ENCODE measurements around the gene OLIG1.
A peak's percentile ranks its signal among the peaks of the same experiment; 100 is the strongest.

The OLIG1 gene

DNA sequence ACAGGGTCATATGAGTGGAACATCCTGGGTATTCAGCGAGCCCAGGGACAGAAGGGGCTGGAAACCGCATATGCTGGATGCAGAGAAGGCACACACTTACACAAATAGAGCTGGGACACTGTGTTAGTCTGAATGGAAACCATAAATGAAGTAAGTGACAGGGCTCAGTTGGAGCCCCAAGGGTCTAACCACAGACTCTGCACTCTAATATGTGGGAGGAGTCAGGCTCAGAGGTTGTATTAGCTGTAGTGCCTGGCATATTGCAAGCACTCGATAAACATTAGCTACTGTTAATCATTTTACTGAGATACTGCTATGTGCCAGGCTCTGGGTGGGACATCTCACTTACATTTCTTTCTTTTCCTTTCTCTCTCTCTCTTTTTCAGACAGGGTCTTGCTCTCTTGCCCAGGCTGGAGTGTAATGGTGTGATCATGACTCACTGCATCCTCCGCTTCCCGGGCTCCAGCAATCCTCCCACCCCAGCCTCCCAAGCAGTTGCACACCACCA is 6.5 kb upstream of the OLIG1 start:
- no peak for DNase-seq (ENCODE audit: low read depth in 2 of 3, low spot score in 2 of 3)

- DNase-seq (ENCODE audit: low read depth in 2 of 3, low spot score in 2 of 3), result no peak
Measured at GRCh38 chr21:33063907-33064622, 5.9 kb upstream of the OLIG1 start.

- no peak for DNase-seq (ENCODE audit: low read depth in 2 of 3, low spot score in 2 of 3)
Measured at GRCh38 chr21:33064623-33065390, 5.1 kb upstream of the OLIG1 start.

DNA sequence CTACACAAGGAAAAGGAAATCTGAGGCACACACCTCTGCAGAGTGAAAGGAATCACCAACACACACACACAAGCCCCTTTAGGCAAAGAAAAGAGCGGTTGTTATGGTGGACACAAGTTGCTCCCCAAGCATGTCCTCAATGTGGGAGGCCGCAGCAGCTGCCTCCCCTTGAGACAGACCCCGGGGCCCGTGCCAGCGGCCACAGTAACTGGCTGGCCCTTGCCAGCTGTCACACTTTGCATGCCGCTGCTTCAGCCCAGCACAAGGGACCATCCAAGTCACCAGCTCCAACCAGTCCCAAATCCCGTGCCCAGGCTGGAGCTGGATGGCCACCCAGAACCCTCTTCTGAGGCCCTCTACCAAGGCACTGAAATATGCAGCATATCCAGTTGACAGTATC is 2.9 kb upstream of the OLIG1 start:
- no peak for DNase-seq (ENCODE audit: low read depth in 2 of 3, low spot score in 2 of 3)

- no peak for DNase-seq (ENCODE audit: low read depth in 2 of 3, low spot score in 2 of 3)
Measured at GRCh38 chr21:33067457-33067856, 2.5 kb upstream of the OLIG1 start.

DNA sequence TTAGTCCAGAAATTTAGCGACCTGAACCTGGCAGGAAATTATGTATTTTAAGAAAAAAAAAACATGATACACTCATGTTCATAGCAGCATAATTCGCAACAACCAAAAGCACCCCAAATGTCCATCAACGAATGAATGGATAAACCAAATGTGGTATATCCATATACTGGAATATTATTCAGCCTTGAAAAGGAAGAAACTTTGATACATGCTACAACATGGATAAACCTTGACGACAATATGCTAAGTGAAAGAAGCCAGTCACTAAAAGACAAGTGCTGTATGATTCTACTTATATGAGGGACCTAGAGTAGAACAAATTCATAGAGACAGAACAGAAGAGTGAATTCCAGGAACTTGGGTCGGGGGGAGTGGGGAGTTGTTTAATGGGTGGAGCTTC is 698 bp upstream of the OLIG1 start:
- DNase-seq (ENCODE audit: low read depth in 2 of 3, low spot score in 2 of 3), result no peak

- no peak for DNase-seq (ENCODE audit: low read depth in 2 of 3, low spot score in 2 of 3)
Measured at GRCh38 chr21:33069645-33069993, 322 bp upstream of the OLIG1 start.

DNA sequence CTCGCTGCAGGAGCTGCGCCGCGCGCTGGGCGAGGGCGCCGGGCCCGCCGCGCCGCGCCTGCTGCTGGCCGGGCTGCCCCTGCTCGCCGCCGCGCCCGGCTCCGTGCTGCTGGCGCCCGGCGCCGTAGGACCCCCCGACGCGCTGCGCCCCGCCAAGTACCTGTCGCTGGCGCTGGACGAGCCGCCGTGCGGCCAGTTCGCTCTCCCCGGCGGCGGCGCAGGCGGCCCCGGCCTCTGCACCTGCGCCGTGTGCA is 730 bp downstream of the OLIG1 start:
- DNase-seq (ENCODE audit: low read depth in 2 of 3, low spot score in 2 of 3), result no peak

GRCh38 chr21:33070998-33071769 is 1.2 kb downstream of the OLIG1 start:
- DNase-seq (ENCODE audit: low read depth in 2 of 3, low spot score in 2 of 3), result no peak

- no peak for DNase-seq (ENCODE audit: low read depth in 2 of 3, low spot score in 2 of 3)
Measured at GRCh38 chr21:33071770-33072306, 1.9 kb downstream of the OLIG1 start.

GRCh38 chr21:33073636-33074035 is 3.7 kb downstream of the OLIG1 start:
- no peak for DNase-seq (ENCODE audit: low read depth in 2 of 3, low spot score in 2 of 3)

GRCh38 chr21:33075128-33075527 is 5.2 kb downstream of the OLIG1 start:
- DNase-seq (ENCODE audit: low read depth in 2 of 3, low spot score in 2 of 3), result no peak

DNA sequence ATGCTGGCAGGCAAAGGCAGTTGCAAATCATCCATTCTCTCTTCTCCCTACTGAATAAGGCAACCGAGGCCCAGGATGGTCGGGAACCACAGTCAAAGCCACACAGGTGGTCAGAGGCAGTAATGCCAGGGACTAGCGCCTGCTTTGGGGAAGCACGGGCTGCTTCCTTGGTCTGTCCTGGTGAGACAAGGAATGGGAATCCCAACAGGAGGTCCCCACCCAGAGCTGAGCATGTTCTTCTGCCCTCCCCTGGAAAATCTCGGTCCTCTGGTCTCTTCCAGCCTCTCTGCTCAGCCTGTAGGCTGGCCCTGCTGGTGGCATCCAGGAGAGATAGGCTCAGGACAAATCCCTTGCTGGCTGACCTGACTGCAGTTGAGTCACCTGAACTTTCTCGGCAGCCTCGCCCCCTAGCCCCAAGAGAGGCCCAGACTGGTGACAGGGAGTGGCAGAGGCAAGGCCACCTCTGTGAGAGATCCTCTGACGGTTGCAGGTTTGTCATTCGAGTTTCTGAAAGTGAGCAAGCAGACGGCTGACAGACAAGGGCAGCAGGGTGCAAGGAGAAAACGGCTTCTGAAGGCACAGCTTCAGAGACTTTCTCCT is 5.8 kb downstream of the OLIG1 start:
- no peak for DNase-seq (ENCODE audit: low read depth in 2 of 3, low spot score in 2 of 3)

DNA sequence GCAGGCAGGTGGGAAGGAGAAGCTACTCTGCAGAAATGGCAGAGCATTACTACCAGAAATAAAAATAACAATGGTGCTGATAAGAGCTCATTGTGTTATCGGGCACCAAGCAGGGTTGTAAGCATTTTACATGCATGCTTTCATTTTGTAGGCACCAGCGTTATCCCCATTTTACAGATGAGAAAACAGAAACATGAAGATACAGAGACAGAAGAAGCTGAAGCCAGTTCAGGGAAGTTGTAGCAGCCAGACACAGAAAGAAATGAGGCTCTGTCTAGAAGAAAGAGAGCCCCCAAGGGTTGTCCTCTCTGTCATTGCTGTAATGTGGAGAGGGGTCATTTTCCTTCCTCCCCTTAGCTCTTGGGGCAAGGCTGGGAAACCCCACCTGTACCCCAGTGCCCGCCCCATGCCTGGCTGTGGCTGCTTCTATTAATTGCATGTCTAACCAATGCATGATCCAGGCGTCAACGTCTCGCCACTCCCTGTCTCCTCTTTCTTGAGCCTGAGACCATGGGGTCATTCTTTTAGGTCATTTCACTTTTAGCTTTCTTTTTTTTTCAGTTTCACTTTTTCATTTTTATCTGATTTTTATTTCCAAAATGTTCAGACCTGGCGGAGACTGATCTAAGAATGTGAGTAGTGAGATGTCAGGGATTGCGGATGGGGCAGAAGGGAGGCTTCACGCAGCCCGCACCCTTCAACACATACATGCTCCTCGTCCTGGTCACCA is 6.8 kb downstream of the OLIG1 start:
- no peak for DNase-seq (ENCODE audit: low read depth in 2 of 3, low spot score in 2 of 3)

GRCh38 chr21:33078907-33079582 is 9.1 kb downstream of the OLIG1 start:
- peak in 1 of 3 experiments; percentile 13 for DNase-seq (ENCODE audit: low read depth in 2 of 3, low spot score in 2 of 3)

- no peak for DNase-seq (ENCODE audit: low read depth in 2 of 3, low spot score in 2 of 3)
Measured at GRCh38 chr21:33080376-33080775, 10.4 kb downstream of the OLIG1 start.

GRCh38 chr21:33080776-33081175 is 10.8 kb downstream of the OLIG1 start:
- no peak for DNase-seq (ENCODE audit: low read depth in 2 of 3, low spot score in 2 of 3)

DNA sequence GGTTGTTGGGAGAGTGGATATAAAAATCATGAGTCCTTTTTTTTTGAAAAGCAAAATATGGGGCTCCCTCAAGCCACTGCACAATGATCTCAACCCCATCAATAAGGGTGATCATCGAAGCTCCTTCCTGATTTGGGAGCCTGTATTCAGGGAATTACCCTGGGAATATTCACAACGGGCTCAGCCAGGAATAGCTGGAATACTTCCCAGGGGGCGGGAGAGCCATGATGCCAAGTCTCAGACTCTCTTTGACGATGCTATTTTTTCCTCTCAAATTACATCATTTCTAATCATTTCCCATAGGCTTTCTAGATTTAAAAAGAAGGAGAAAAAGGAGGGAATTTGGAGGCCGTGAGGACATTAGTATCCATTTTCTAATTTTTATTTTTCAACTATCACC is 18.4 kb downstream of the OLIG1 start:
- DNase-seq (ENCODE audit: low read depth in 2 of 3, low spot score in 2 of 3), result no peak

DNA sequence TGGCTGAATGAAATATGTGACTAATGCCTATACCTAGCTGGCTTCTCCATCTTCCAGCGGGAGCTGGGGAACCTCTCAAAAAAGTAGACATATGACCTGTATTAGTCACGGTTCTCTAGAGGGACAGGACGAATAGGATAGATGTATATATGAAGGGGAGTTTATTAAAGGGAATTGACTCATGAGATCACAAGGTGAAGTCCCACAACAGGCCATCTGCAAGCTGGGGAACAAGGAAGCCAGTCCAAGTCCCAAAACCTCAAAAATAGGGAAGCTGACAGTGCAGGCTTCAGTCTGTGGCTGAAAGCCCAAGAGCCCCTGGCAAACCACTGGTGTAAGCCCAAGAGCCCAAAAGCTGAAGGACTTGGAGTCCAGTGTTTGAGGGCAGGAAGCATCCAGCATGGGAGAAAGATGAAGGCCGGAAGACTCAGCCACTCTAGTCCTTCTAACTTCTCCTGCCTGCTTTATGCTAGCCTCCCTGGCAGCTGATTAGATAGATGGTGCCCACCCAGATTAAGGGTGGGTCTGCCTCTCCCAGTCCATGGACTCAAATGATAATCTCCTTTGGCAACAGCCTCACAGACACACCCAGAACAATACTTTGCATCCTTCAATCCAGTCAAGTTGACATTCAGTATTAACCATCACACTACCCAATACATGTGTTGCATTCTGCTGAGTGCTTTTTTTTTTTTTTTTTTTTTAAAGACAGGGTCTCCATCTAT is 19.6 kb downstream of the OLIG1 start:
- no peak for DNase-seq (ENCODE audit: low read depth in 2 of 3, low spot score in 2 of 3)

DNA sequence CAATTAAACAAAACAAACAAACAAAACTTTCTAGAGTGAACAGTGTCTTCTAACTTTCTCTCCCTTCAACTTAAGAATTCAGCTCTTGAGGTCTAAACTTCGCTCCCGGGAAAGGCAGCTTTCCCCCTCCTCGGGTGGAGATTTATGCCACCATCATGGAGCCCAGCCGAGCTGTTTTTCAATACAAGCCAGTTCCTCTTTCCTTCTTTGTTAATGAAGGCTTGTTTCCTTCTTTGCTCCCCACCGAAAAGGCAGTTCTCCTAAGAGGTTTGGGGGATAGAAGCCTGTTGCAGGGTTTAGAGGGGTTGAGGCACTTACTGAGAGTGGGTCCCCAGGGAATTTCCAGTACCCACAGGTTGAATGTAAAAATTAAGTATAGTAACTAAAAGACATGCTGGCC is 26.5 kb downstream of the OLIG1 start:
- DNase-seq (ENCODE audit: low read depth in 2 of 3, low spot score in 2 of 3), result no peak
